Thyroid gland (tissue), 4 donors: ENCODE measurements around the gene UBL3.

Experiments
- POLR2A ChIP-seq, 2 donors: fragments of 450-650 bp; IDR thresholded peaks; one replicate each; pipeline ENCODE4 v1.6.1; 2017; ENCODE audit warnings: antibody characterized with exemption in 2 of 2, mild to moderate bottlenecking in 2 of 2, moderate library complexity in 1 of 2
- TF ChIP-seq, protein P1 (sequence below), 6 experiments: fragments of 200-600 bp in 3 of 6; fragments of 450-650 bp in 3 of 6; sonication (generic) in 3 of 6; IDR thresholded peaks; one replicate each; pipeline ENCODE4 v1.5.1; 2016 to 2019; ENCODE audit warnings: antibody characterized with exemption in 6 of 6, mild to moderate bottlenecking in 2 of 6, inconsistent platforms in 1 of 6, moderate library complexity in 1 of 6

DNA sequence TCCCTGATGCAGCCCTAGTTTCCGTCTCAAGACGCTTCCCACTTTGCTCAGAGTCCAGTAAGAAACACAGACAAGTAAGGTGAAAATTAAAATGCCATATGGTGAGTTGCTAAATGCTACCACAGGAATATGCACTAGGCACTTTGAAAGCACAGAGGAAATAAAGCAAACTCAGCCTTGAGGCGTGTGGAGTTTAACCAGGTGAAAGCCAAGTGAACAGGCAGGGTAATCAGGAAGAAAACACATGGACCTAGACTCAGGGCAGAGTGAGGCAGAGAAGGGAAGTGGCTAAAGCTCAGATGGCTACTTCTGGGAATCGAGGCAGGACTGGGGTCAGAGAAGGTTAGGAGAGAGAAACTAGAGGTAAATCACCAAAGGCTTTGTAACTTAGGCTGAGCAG, 5.4 kb upstream of the UBL3 start:
- TF ChIP-seq, protein P1, sequence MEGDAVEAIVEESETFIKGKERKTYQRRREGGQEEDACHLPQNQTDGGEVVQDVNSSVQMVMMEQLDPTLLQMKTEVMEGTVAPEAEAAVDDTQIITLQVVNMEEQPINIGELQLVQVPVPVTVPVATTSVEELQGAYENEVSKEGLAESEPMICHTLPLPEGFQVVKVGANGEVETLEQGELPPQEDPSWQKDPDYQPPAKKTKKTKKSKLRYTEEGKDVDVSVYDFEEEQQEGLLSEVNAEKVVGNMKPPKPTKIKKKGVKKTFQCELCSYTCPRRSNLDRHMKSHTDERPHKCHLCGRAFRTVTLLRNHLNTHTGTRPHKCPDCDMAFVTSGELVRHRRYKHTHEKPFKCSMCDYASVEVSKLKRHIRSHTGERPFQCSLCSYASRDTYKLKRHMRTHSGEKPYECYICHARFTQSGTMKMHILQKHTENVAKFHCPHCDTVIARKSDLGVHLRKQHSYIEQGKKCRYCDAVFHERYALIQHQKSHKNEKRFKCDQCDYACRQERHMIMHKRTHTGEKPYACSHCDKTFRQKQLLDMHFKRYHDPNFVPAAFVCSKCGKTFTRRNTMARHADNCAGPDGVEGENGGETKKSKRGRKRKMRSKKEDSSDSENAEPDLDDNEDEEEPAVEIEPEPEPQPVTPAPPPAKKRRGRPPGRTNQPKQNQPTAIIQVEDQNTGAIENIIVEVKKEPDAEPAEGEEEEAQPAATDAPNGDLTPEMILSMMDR (IDR thresholded peaks at IDR 0.05), result no peak
- TF ChIP-seq POLR2A (IDR thresholded peaks at IDR 0.05), result no peak
